HG03095 (cell line): ENCODE measurements around the gene SLC22A23.

Experiments
- ATAC-seq: cut with Tn5 transposase; IDR thresholded peaks from one replicate; pipeline ENCODE4 v1.9.1; 2021; ENCODE audit warnings: moderate library complexity; ENCODE audit not compliant: unreplicated experiment

Gene SLC22A23

GRCh38 chr6:3406891-3407809 is 49.7 kb downstream of the SLC22A23 start:
- ATAC-seq = no peak

DNA sequence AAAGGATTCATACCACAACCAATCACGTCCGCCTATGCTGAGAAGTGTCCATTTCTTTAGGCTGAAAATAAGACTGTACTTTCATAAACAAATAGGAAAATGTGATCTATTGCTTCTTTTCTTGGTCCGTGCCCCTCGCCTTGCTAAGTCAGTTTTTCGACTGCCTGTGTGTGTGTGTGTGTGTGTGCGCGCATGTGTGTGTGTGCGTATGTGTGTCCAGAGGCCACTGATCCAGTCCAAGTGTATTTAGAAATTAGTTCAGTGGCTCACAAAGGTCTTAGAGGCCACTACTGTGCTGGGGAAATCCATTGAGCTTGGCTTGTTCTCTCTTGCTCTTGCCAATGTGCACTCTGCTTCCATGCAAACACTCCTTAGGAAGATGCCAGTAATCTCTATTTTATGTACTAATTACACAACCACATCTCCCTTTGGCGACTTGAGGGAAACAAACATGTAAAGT is 50.5 kb downstream of the SLC22A23 start:
- no peak for ATAC-seq

GRCh38 chr6:3405679-3406078 is 51.2 kb downstream of the SLC22A23 start:
- no peak for ATAC-seq

GRCh38 chr6:3405182-3405518 is 51.7 kb downstream of the SLC22A23 start:
- ATAC-seq = no peak

DNA sequence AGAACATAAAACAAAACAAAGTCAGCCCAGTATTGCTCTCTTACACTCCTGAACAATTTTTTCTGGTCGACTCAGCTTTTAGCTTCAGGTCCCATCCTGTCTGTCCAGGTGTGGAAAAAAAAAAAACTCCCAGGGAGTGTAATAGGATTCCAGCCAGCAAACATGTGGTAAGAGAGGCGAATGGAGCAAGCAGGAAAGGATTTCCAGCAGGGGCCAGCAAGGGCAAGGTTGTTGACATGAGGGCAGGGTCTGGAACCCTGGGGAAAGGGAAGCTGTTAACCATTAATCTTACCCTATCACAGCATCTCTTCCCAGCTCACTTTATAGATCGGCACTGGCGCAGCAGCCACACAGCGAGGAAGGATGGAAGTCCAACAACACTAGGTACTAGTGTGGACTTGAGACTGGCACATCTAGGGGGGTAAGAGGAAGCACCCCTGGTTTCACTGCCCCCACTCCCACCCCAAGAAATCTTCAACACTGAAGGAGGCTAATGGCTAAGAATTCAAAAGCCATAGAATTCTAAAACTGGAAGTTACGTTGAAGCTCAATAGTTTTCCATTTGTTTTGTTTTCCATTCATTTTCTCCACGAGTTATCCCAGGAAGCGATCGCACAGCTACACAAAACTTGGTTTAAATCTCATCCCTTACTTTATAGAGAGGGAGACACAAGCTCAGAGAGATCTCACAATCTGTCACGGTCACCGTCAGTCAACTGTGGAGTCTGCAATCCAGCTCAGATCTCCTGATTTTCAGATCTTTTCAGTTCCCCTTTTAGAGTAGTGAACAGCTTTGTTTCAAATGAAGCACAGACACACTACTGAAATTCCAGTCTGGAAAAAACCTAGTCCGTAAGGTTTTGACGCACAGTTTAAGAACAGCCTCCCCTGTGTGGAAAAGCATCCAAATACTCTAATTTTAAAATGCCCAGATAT is 53.3 kb downstream of the SLC22A23 start:
- no peak for ATAC-seq

DNA sequence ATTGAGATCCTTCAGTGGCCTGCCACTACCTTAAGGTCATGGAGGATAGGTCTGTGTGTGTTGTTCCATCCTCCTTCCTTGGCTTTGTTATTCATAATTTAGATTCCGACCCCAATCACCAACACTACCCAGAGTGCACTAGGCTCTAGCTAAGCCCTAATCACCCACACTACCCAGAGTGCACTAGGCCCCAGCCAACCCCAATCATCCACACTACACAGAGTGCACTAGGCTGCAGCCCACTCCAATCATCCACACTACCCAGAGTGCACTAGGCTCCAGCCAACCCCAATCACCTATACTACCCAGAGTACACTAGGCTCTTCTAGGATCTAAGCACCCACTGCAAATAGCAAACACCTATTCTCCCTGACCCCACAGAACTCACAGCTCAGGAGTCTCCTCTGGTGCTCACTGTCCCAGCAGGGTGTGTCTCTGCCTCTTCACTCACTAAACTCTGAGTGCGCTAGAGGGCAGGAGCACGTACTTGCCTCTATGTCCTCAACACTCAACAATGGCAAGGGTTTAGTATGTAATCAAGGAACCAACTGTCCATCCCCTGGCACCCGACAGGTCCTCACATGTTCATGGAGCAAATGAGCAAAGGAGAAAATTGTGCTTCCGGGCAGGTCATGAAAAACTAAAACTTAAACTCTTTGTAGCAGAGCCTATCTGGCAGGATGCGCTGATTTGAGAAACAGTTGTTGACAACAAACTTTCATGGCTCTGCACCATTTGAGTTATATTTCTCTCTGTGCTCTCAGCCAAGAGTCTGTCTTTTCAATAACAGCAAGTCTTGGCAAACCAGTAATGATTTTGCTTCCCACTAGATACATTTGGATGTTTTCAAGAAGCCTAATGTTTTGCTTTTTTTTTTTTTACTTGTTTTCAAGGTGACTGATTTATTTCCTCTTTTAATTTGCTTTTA is 54.3 kb downstream of the SLC22A23 start:
- ATAC-seq = no peak

- ATAC-seq = no peak
These were observed 56.7 kb downstream of the SLC22A23 start for GRCh38 chr6:3400162-3400561.

DNA sequence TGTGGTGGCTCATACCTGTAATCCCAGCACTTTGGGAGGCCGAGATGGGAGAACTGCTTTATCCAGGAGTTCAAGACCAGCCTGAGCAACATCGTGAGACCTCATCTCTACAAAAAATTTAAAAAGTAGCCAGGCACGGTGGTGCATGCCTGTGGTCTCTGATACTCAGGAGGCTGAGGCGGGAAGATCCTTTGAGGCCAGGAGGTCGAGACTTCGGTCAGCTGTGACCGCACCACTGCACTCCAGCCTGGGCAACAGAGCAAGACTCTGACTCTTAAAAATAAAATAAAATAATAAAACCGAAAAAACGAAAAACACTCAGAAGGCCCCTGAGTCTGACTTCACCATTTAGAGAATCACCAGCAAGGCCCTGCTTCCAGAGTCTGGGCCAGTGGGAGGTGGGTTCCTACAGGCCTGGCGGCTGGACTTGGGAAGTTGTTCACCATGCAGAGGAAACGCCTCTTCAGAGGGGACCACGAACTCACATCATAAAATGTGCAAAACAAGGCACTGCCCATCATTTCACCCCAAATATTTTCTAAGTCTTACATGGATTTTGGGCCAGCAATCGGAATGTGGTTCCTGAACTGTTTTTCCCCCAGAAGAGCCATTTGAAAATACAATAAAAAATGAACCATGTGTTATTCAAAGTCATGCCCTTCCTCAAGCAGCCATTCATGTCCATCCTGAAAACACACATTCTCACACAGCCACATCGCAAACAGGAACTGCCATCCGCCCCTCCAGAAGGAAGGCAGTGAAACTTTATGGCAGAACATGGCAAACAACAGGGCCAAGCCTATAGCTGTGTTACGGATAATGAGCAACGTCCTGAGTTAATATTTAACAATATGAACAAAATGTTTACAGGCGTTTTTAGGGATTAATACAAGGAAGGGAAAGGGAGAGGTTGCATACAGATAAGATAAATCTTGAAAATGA is 57.8 kb downstream of the SLC22A23 start:
- no peak for ATAC-seq

DNA sequence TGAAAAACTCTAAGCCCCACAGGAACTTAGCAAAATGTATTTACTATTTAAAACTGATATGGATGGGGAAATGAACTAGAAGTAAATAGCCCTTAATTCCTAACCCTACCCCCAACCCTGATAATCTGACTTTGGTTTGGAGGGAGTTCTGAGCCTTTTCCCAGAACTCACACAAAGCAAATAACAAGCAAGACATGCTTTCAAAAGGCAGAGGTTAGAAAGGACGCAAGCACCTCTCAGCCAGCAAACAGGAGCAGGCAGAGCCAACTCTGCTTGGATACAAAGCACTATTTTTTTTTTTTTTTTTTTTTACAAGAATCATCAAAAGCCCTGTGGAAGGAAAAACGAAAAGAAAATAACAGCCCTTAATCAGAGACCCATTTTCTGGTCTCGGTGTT is 58.7 kb downstream of the SLC22A23 start:
- ATAC-seq = no peak

DNA sequence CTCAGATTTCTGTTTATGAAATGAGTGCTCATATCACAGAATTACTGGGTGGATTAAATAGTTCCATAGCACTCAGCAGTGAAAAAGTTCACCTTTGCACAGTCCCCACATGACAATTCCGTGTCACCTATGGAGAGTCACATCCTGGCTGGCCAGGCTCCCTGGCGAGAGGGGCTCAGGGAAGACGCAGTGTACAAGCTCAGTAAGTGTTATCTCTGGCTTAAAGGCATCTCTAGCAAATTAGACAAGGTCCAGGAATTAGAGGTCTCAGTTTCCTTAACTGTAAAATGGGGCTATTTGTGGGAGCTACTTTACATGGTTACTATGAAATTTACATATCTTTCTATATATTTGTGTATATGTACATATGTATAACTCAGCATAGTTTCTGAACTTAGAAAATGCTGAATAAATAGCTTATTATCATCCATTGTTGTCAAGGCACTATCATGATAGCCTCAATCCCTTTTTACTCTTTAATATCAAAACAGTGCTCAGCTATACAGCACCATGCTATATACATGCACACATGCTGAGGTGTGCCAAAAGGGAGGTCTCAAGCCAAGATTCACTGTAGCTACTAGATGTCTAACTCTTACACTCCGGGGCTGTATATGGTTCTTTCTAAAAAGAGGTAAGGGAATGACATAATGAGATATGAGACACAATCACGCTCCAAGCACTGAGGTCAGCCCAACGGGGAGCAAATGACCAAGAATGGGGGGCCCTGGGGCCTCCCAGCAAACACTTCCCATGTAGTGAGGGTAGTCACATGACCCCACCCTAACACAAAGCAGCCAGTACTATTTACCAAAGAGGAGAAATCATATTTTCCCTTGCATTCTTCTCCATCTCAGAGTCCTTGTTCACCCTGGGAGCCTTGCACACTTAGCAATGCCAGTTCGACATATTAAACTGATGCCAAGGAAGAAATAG is 59.4 kb downstream of the SLC22A23 start:
- ATAC-seq = no peak

GRCh38 chr6:3396503-3397180 is 60.2 kb downstream of the SLC22A23 start:
- no peak for ATAC-seq

- no peak for ATAC-seq
These were observed 62.2 kb downstream of the SLC22A23 start for GRCh38 chr6:3394671-3395070.

DNA sequence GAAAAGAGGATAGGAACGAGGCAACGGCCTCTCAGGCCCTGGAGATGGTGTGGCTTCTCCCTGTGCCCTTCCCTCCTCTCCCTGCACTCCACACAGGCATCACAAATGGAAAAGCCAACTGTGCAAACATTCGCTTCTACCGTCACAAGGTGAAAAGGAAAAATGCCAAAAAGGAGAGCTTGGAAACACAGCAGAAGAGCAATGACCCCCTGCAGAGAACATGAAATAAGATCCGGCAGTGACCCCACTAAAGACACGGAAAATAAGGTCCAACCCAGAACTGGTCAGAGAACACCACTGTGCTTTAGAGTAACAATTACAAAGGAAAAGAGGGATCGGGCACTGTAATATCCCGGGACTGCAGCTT is 63.0 kb downstream of the SLC22A23 start:
- ATAC-seq = no peak

DNA sequence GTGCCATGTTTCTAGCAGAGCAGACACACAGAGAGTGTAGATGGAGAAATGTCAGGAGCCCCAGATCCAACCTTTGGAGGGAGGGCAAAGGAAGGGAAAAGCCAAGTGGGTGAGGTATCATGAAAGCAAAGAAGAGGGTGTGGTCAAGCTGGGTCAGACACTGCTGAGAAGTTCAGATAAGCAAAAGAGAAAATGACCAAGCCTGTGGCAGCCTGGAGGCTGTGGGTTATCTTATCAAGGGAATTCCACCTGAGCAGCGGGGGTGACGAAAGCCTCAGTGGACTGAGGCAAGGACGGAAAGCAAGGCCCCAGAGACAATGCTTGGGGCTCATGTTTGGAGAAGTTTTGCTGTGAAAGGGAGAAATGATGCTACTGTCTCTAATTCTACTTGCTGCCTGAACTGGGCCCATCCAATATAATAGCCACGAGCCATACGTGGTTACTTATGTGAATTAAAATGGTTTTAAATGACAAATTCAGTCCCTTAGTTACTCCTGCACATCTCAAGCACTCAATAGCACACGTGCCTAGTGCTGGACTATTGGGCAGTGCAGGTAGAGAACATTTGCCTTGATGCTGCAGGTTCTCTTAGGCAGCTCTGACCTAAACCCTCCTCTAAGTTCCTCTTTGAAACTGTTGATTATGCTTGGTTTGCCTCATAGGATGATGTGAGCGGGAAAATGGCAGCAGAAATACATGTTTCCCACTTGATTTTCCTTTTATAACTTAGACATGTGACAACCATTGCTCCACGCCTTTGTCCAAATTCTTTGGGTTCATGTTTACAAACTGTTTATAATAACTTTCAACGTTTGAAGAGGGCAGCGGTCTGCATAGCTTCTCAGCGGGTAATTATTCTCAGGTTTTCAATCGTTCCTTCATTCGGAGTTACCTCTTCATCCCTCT is 63.7 kb downstream of the SLC22A23 start:
- no peak for ATAC-seq

DNA sequence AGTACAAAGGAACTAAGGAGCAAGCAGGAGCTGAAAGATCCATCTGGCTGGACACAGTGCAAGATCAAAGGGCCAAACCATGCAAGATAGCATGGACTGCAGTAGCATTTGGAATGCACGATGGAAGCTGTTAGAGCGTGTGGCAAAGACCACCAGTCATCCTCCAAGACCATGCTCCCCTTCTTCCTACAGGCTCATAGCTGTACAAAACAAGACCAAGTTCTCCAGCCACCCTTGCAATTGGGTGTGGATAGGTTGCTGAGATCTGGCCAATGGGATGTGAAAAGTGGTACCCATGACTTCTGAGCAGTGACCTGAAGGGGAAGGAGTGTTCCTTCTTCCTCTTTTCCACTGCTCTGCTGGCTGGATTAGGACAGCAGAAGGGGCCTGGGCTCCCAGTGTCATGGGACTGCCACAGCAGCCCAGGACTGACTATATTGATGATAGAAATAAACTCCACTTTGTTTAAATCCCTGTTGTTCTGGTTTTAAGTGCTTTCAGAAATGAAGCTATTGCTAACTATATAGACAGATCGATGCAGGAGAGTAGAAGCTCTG is 64.9 kb downstream of the SLC22A23 start:
- no peak for ATAC-seq

GRCh38 chr6:3390698-3391097 is 66.2 kb downstream of the SLC22A23 start:
- no peak for ATAC-seq
